ENCODE measurements around the gene SMOC2.

The SMOC2 gene

GRCh38 chr6:168433898-168434297 is 7.1 kb upstream of the SMOC2 start:
- no peak overlapping the region for H3K4me3 ChIP-seq (ENCODE audit: low read depth, low read length)
- no peak for DNase-seq (ENCODE audit: low read depth)
- no peak for TF ChIP-seq CTCF (IDR thresholded peaks at IDR 0.05; ENCODE audit: insufficient read depth, low read depth, low read length, missing control alignments)

DNA sequence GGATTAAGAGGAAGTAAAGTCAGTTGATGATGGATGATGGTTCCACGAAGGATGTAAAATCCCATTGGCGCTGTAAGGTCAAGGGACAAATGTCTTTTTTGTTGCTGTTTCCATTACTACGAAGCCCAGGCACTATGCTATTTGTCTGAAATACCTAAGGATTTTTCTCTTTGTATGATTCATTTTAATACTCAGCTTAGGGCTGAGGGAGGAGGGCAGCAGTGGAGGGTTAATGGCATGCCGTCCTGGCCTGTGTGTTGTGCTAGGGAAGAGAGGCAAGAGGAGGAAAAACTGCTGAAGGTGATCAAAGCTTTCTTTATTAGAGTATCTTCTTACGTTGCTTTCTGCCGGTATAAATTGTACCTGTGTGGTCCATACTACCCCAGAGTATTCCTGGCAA is 6.5 kb upstream of the SMOC2 start:
- no peak overlapping the region for H3K4me3 ChIP-seq (ENCODE audit: low read depth, low read length)
- DNase-seq (ENCODE audit: low read depth), result no peak
- TF ChIP-seq CTCF (IDR thresholded peaks at IDR 0.05; ENCODE audit: insufficient read depth, low read depth, low read length, missing control alignments), result no peak

GRCh38 chr6:168437751-168438150 is 3.2 kb upstream of the SMOC2 start:
- TF ChIP-seq CTCF (IDR thresholded peaks at IDR 0.05; ENCODE audit: insufficient read depth, low read depth, low read length, missing control alignments), result no peak
- DNase-seq (ENCODE audit: low read depth), result no peak
- no peak overlapping the region for H3K4me3 ChIP-seq (ENCODE audit: low read depth, low read length)

DNA sequence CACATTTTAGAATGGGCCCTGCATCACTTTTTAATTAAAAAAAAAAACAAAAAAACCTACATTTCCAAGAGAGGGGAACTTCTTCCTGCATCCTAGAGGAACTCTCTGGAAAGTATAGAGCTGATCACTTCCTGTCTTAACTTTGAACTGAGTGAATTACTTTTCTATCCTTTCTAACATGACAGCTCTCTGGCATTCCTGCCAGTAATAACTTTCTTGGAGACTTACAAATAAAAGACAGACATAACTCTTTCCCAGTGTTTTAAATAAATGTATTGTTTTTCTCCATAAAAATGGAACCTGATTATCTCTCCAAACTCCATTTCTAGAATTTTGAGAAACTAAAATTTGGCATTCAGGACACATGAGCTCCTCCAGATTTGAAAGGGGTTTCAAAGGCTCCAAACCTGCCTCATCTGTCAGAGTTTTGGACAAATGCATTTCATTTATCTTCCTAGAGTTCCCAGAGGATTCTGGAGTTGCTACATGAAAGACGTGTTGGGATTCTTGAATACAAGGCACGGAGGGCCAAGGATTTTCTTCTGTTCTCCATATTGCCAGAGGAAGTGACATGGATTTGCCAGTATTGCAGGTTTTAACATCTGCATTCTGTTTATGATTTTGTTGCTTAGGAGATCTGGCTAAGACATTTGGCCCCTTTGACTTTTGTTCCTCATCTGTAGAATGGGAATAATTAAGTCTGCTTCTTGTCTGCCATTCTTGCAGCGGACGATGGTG is 2.0 kb upstream of the SMOC2 start:
- DNase-seq (ENCODE audit: low read depth), result no peak
- no peak overlapping the region for H3K4me3 ChIP-seq (ENCODE audit: low read depth, low read length)
- TF ChIP-seq CTCF (IDR thresholded peaks at IDR 0.05; ENCODE audit: insufficient read depth, low read depth, low read length, missing control alignments), result no peak

GRCh38 chr6:168439794-168440450 is 1.1 kb upstream of the SMOC2 start:
- DNase-seq (ENCODE audit: low read depth), result no peak
- no peak for TF ChIP-seq CTCF (IDR thresholded peaks at IDR 0.05; ENCODE audit: insufficient read depth, low read depth, low read length, missing control alignments)
- no peak overlapping the region for H3K4me3 ChIP-seq (ENCODE audit: low read depth, low read length)

DNA sequence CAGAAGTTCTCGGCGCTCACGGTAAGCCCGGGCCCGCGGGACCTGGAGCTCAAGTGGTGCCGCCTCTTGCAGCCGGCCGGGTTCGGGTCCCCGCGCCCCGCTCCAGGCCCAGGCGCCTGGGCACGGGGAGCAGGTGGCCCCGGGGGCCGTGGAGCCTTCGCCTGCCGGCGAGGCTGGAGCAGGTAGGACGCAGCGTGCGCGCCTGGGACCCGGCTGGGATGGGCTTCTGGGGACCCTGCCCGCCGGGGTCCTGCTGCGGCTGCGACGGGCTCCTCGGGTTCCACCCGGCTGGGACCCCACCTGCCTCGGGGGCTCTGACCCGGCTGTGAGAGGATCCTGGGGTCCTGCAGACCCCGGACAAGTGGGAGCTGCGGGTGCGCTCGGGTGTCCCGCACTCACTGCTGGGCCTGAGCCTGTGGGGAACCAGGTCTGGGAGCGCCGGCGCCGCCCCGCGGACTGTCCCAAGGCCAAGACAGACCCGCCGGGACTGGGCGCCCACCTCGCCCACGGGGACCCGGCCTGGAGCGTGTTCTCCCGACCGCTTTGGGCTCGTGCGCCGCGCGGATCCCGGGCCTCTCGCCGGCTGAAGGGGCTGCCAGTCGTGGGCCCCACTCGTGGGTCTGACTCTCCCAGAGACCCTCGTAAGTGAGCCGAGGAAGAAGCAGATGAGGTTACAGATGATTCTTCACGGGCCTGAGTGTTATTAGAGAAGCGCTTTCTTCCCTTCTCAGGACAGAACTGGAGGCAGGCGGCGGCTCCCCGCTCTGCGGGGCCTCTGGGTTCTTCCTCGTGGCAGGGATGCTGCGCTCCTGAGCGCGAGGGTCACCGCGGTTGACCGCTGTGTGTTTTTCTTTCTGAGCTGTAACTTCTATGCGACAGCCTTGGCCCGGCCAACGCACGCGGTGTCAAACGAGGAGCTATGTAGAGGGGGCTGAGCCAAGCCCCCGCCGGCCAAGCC is 729 bp downstream of the SMOC2 start:
- TF ChIP-seq CTCF (IDR thresholded peaks at IDR 0.05; ENCODE audit: insufficient read depth, low read depth, low read length, missing control alignments), result no peak
- no peak overlapping the region for H3K4me3 ChIP-seq (ENCODE audit: low read depth, low read length)
- DNase-seq (ENCODE audit: low read depth), result no peak

Data from GM12865 (cell line).